Heart left ventricle (tissue), 16 donors: ENCODE data around the gene PCIF1. TPM values are rescaled to one million over a fixed set of nuclear protein-coding genes. Genes with fewer than 3 reads are reported as not detected.
A peak's percentile ranks its signal among the peaks of the same experiment; 100 is the strongest.

ENCODE experiments used
- ATAC-seq, 4 donors: fragments of 200-7000 bp; cut with Tn5 transposase; one replicate each; pipeline ENCODE4 v1.9.1; 2020 to 2022; ENCODE audit warnings: moderate library complexity in 4 of 4, mild to moderate bottlenecking in 3 of 4, moderate number of reproducible peaks in 1 of 4
- DNase-seq, 5 donors: peaks; one replicate each; pipeline ENCODE4 v3.0.0-alpha.2; 2020
- H3K27ac ChIP-seq, 12 donors: fragments of 200-600 bp; sonication (generic) in 4 of 12; one replicate each; pipeline versions ENCODE4 v1.5.0 to v1.8.0; 2016 to 2022; ENCODE audit warnings: mild to moderate bottlenecking in 2 of 12
- H3K27me3 ChIP-seq, 9 donors: fragments of 200-600 bp; sonication (generic) in 2 of 9; one replicate each; pipeline versions ENCODE4 v1.5.1 to v1.8.0; 2016 to 2022; ENCODE audit warnings: mild to moderate bottlenecking in 3 of 9
- H3K36me3 ChIP-seq, 9 donors: fragments of 200-600 bp; sonication (generic) in 2 of 9; one replicate each; pipeline versions ENCODE4 v1.5.0 to v1.8.0; 2018 to 2022; ENCODE audit warnings: mild to moderate bottlenecking in 2 of 9
- H3K4me1 ChIP-seq, 12 donors: fragments of 200-600 bp; sonication (generic) in 4 of 12; one replicate each; pipeline versions ENCODE4 v1.5.0 to v1.8.0; 2016 to 2022; ENCODE audit warnings: mild to moderate bottlenecking in 3 of 12
- H3K4me3 ChIP-seq, 12 donors: fragments of 200-600 bp; sonication (generic) in 4 of 12; one replicate each; pipeline versions ENCODE4 v1.5.0 to v1.8.0; 2017 to 2022; ENCODE audit warnings: mild to moderate bottlenecking in 9 of 12, moderate library complexity in 4 of 12
- H3K9me3 ChIP-seq, 12 donors: fragments of 200-600 bp; sonication (generic) in 4 of 12; one replicate each; pipeline versions ENCODE4 v1.5.0 to v1.8.0; 2016 to 2022; ENCODE audit warnings: mild to moderate bottlenecking in 1 of 12
- CTCF ChIP-seq, 12 donors: fragments of 200-600 bp; sonication (generic) in 4 of 12; IDR thresholded peaks; one replicate each; pipeline versions ENCODE4 v1.5.0 to v1.8.0; 2018 to 2022; ENCODE audit warnings: antibody characterized with exemption in 12 of 12, mild to moderate bottlenecking in 5 of 12
- POLR2A ChIP-seq, 2 donors: fragments of 450-650 bp; IDR thresholded peaks; one replicate each; pipeline ENCODE4 v1.6.1; 2017; ENCODE audit warnings: antibody characterized with exemption in 2 of 2, mild to moderate bottlenecking in 2 of 2, moderate library complexity in 2 of 2
- WGBS, 4 donors: extraction: QIAGEN DNeasy Blood & Tissue Kit in 2 of 4; methylation state at CpG; one replicate each; pipeline versions ENCODE4 v1.1.5 to v1.1.7; 2013 to 2018; 5-methylcytosine and 5-hydroxymethylcytosine counted together
- intact Hi-C, 10 donors: fragments of 100-400 bp; cut with DNase I; formaldehyde crosslinking; loops; one replicate each; pipeline versions ENCODE4 v1.11.1 to v1.14.2; 2022
- long read RNA-seq, 3 donors: library from polyadenylated mRNA; unstranded; transcript quantifications; one replicate each; pipeline ENCODE4 v2.0.0, GENCODE V29; 2020 to 2021
- polyA plus RNA-seq, 2 donors: library from polyadenylated mRNA; stranded (reverse); fragments of 200-250 nt; gene quantifications; one replicate each; pipeline ENCODE4 v1.2.3, GENCODE V29; 2013
- total RNA-seq, 9 donors: library from RNA; depleted of rRNA in 2 of 9; stranded (reverse); fragments of >200 nt in 2 of 9; fragmentation: NEBNext Ultra II Directional in 3 of 9; extraction: Animal tissue kit (Norgen Biotek cat#: 25700) in 3 of 9; gene quantifications; one replicate each; pipeline versions ENCODE4 v1.1.0 to v1.2.4, GENCODE V29; 2016 to 2023
- donor health status: ischemic (EF 13 %, LVEDD 7.1; RV severe dilation, severe dysfunction).
- donor health status: healthy with polysubstance abuse.
- donor health status: DM: no; HTN: yes; CAD: no.
- donor health status: DM: no; HTN: no; CAD: no.
- donor health status: ischemic (EF 25% LVEDD 6.9; RV normal size, moderate dysfunction).
- donor health status: ischemic (EF 25% LVEDD 5.7; RV mildly dilated, moderate dysfunction).
- donor health status: healthy.
- donor health status: DM: yes; HTN: yes; CAD: no.
- donor health status: ischemic (EF 35%, LVEDD 5.7; RV mildly dilated, moderate dysfunction).
- donor health status: nonischemic (EF 11% LVEDD 7.7; RV severe dilation, severe dysfunction).
- donor health status: DM: yes; HTN: yes; CAD: no.
- donor health status: PGD.
- donor health status: ischemic (EF 29% LVEDD 5.4; RV normal size, mild dysfunction).
- donor health status: nonischemic (EF 23%, LVEDD 6.1; RV moderate dilation, normal function).

Gene PCIF1
- 10 to 100 TPM; 22.2 to 40.2 (median 28.2) TPM for total RNA-seq
- polyA plus RNA-seq: 10 to 100 TPM; 17.5 to 31.1 TPM
- long read RNA-seq, donor 1, transcript PCIF1-201 (17 exons, 2,747 nt): major isoform, 22 of 31 reads
- long read RNA-seq, donor 1, partial matches to known transcripts: 6 of 31 reads
- long read RNA-seq, donor 1, other reads (novel, unspliced or antisense): 3 of 31 reads
- long read RNA-seq, donor 2, transcript PCIF1-201 (17 exons, 2,747 nt): major isoform, 123 of 157 reads
- long read RNA-seq, donor 2, partial matches to known transcripts: 16 of 157 reads
- long read RNA-seq, donor 2, other reads (novel, unspliced or antisense): 18 of 157 reads
- long read RNA-seq, donor 3, transcript PCIF1-201 (17 exons, 2,747 nt): major isoform, 20 of 31 reads
- long read RNA-seq, donor 3, partial matches to known transcripts: 7 of 31 reads
- long read RNA-seq, donor 3, other reads (novel, unspliced or antisense): 2 of 31 reads

- no peaks in the 10 kb centered on the region for H3K27me3 ChIP-seq
- no peaks in the 10 kb centered on the region for H3K9me3 ChIP-seq
- TF ChIP-seq CTCF (IDR thresholded peaks at IDR 0.05) (peak in 1 of 12 donors; percentile 12), POLR2A (IDR thresholded peaks at IDR 0.05) (peak; percentile 26 to 93)
- peak within 1 kb of the TSS; percentile 79 to 100 (median 99) for H3K4me3 ChIP-seq
- 0 to 2% (median 0%) methylated on average over 39 to 102 of the region's 102 CpGs for WGBS, 4 donors
- peak; percentile 90 to 91 (median 90) for ATAC-seq
- H3K27ac ChIP-seq: peak within 1 kb of the TSS; percentile 99 to 100 (median 100)
- peaks cover 0 to 36% (median 28%) of the 10 kb centered on the region in 9 donors for H3K36me3 ChIP-seq
- peak; percentile 98 to 99 (median 99) for DNase-seq
- intact Hi-C loops: loop anchor here in 8 of 10 donors (1.0 to 10.0 kb wide), 11 partner anchors 24 to 100 kb away; partner anchors contain the start of genes CTSA (in 4 of the 8), NEURL2 (in 4 of the 8), SNX21 (in 2 of the 8) and ZNF335 (in 2 of the 8)
- H3K4me1 ChIP-seq: peaks cover 0 to 28% (median 20%) of the 10 kb centered on the region in 12 donors
Measured at GRCh38 chr20:45934586-45935415, at the start of gene PCIF1. TSS of gene PCIF1 (plus strand) at chr20:45934683. CDS start at chr20:45939000, 4,317 bp downstream.

- peaks cover 2 to 40% (median 25%) of the 10 kb centered on the region in 12 donors for H3K4me1 ChIP-seq
- DNase-seq (no peak), ATAC-seq (no peak)
- no peaks in the 10 kb centered on the region for H3K9me3 ChIP-seq
- no peak for TF ChIP-seq CTCF (IDR thresholded peaks at IDR 0.05)
- no peak for TF ChIP-seq POLR2A (IDR thresholded peaks at IDR 0.05)
- peaks cover 0 to 60% (median 39%) of the 10 kb centered on the region in 9 donors for H3K36me3 ChIP-seq
- intact Hi-C loops: loop anchor here in 1 of 10 donors (5.0 kb wide), 1 partner anchor 51 kb away; no protein-coding TSS in a partner anchor
- no peak overlapping the region for H3K27ac ChIP-seq
- no peaks in the 10 kb centered on the region for H3K27me3 ChIP-seq
- 88 to 93% (median 90%) methylated on average over 14 to 19 of the region's 19 CpGs for WGBS, 4 donors
- no peak overlapping the region for H3K4me3 ChIP-seq
Measured at GRCh38 chr20:45886590-45887345, 47.7 kb upstream of the PCIF1 start.

- no peaks in the 10 kb centered on the region for H3K9me3 ChIP-seq
- H3K27ac ChIP-seq: no peak within 1 kb of the TSS
- TF ChIP-seq POLR2A (IDR thresholded peaks at IDR 0.05) (no peak), CTCF (IDR thresholded peaks at IDR 0.05) (no peak)
- ATAC-seq: no peak
- H3K36me3 ChIP-seq: peaks cover 0 to 59% (median 39%) of the 10 kb centered on the region in 9 donors
- H3K27me3 ChIP-seq: no peaks in the 10 kb centered on the region
- H3K4me3 ChIP-seq: no peak within 1 kb of the TSS
- intact Hi-C loops: loop anchor here in 1 of 10 donors (5.0 kb wide), 1 partner anchor 50 kb away; no protein-coding TSS in a partner anchor
- no peak for DNase-seq
- peaks cover 3 to 40% (median 25%) of the 10 kb centered on the region in 12 donors for H3K4me1 ChIP-seq
- 88 to 94% (median 93%) methylated on average over 8 of the region's 8 CpGs for WGBS, 4 donors
Measured at GRCh38 chr20:45887346-45887715, 47.2 kb upstream of the PCIF1 start, which contains the start of gene SPATA25. TSS of gene SPATA25 (minus strand) at chr20:45887622. CDS start at chr20:45887590, 32 bp downstream.
